SU-DHL-6 (cell line): Measurements from ENCODE around the gene CTNS.

Experiments used
- H2AFZ ChIP-seq: fragments of 200-600 bp; sonication (generic); 2 replicates; pipeline ENCODE4 v1.6.1; 2014; ENCODE audit warnings: low read depth, mild to moderate bottlenecking, moderate library complexity, mixed read lengths, antibody characterized with exemption, low read length; ENCODE audit not compliant: severe bottlenecking
- H3F3A ChIP-seq: fragments of 200-600 bp; shearing (Covaris generic); 2 replicates; pipeline ENCODE4 v1.6.0; 2016; ENCODE audit warnings: antibody characterized with exemption, mild to moderate bottlenecking; ENCODE audit not compliant: insufficient read depth
- H3K27ac ChIP-seq: fragments of 200-600 bp; sonication (generic); 2 replicates; pipeline ENCODE4 v1.5.1; 2016; ENCODE audit warnings: low read depth, mild to moderate bottlenecking, low read length, moderate library complexity, mixed read lengths
- H3K27me3 ChIP-seq: fragments of 200-600 bp; sonication (generic), shearing (Covaris generic); 2 replicates; pipeline ENCODE4 v1.6.0; 2014; ENCODE audit warnings: mild to moderate bottlenecking, low read length
- H3K36me3 ChIP-seq: fragments of 200-600 bp; sonication (generic); 2 replicates; pipeline ENCODE4 v1.6.1; 2014; ENCODE audit warnings: mild to moderate bottlenecking, low read length, mixed read lengths
- H3K4me2 ChIP-seq: fragments of 300-600, 200-600 bp; shearing (Covaris generic), sonication (generic); 2 replicates; pipeline ENCODE4 v1.6.0; 2014; ENCODE audit warnings: low read length, low read depth, mild to moderate bottlenecking; ENCODE audit not compliant: poor library complexity, severe bottlenecking
- H3K4me3 ChIP-seq: fragments of 200-600 bp; sonication (generic); 2 replicates; pipeline ENCODE4 v1.5.1; 2014; ENCODE audit warnings: antibody characterized with exemption, low read length, mild to moderate bottlenecking, mixed read lengths; ENCODE audit not compliant: insufficient read depth, poor library complexity, severe bottlenecking
- H3K79me2 ChIP-seq: fragments of 200-600 bp; sonication (generic); 2 replicates; pipeline ENCODE4 v1.6.1; 2014; ENCODE audit warnings: mild to moderate bottlenecking, low read length, moderate library complexity; ENCODE audit not compliant: insufficient read depth
- H3K9ac ChIP-seq: fragments of 200-600 bp; sonication (generic); 2 replicates; pipeline ENCODE4 v1.7.0; 2014; ENCODE audit warnings: mild to moderate bottlenecking, low read length
- H3K9me2 ChIP-seq: fragments of 200-600 bp; sonication (generic); replicated peaks from 2 replicates; pipeline ENCODE4 v1.6.1; 2014; ENCODE audit warnings: low read length; ENCODE audit not compliant: insufficient read depth
- H3K9me3 ChIP-seq: fragments of 200-600 bp; sonication (generic); 2 replicates; pipeline ENCODE4 v1.6.1; 2014; ENCODE audit warnings: low read length, mixed read lengths; ENCODE audit not compliant: insufficient read depth
- H4K20me1 ChIP-seq: fragments of 200-600 bp; sonication (generic); 2 replicates; pipeline ENCODE4 v1.6.1; 2014; ENCODE audit warnings: low read depth, mild to moderate bottlenecking, antibody characterized with exemption, low read length, moderate library complexity, mixed read lengths
- CTCF ChIP-seq: fragments of 200-600 bp; sonication (generic); IDR thresholded peaks from one replicate; pipeline ENCODE4 v1.5.1; 2017; ENCODE audit warnings: antibody characterized with exemption, mild to moderate bottlenecking, low read length, moderate library complexity; ENCODE audit not compliant: insufficient read depth, poor library complexity, severe bottlenecking
- EZH2phosphoT487 ChIP-seq: fragments of 200-600 bp; sonication (generic), shearing (Covaris generic); conservative IDR thresholded peaks from 2 replicates; pipeline ENCODE4 v1.6.1; 2018; ENCODE audit warnings: mild to moderate bottlenecking, antibody characterized with exemption, low read length, moderate library complexity, mixed read lengths

CTNS gene

DNA sequence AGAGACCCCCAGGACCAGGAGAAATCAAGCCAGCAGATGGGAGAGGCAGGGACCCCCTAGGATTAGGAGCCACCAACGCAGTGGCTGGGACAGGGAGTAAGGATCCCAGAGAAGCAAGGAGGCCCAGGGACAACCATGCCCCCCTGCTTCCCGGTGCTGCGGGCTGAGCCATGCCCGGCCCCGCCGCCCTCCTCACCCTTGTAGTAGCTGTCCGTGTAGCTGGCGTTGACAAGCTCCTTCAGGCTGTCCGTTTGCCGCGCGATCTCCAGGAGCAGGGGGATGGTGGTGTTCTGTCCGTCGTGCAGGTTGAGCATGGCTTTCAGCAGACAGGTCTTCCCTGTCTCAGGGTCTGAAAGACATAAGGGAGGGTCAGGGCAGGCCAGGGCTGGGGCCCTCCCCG, 45.8 kb upstream of the CTNS start:
- Histone ChIP-seq H3K9ac (no peak overlapping the region), H3K27ac (no peak overlapping the region), H3K4me3 (no peak overlapping the region), H3F3A (no peaks in the 10 kb centered on the region), H2AFZ (no peak overlapping the region), H3K36me3 (no peaks in the 10 kb centered on the region), H3K9me2 (no peaks in the 10 kb centered on the region), H4K20me1 (no peaks in the 10 kb centered on the region), H3K27me3 (no peaks in the 10 kb centered on the region), H3K79me2 (no peaks in the 10 kb centered on the region), H3K4me2 (no peak overlapping the region), H3K9me3 (no peaks in the 10 kb centered on the region)
- TF ChIP-seq EZH2phosphoT487 (no peak), CTCF (no peak)

GRCh38 chr17:3592216-3592860, 44.2 kb upstream of the CTNS start:
- no peak overlapping the region for H3K4me3 ChIP-seq
- H3K27ac ChIP-seq = no peak overlapping the region
- no peaks in the 10 kb centered on the region for H3K9me3 ChIP-seq
- no peaks in the 10 kb centered on the region for H3K36me3 ChIP-seq
- no peaks in the 10 kb centered on the region for H3K27me3 ChIP-seq
- no peaks in the 10 kb centered on the region for H4K20me1 ChIP-seq
- no peaks in the 10 kb centered on the region for H3F3A ChIP-seq
- H2AFZ ChIP-seq = no peak overlapping the region
- H3K79me2 ChIP-seq = no peaks in the 10 kb centered on the region
- no peaks in the 10 kb centered on the region for H3K9me2 ChIP-seq
- no peak for TF ChIP-seq CTCF
- TF ChIP-seq EZH2phosphoT487 = no peak
- no peak overlapping the region for H3K4me2 ChIP-seq
- H3K9ac ChIP-seq = no peak overlapping the region

DNA sequence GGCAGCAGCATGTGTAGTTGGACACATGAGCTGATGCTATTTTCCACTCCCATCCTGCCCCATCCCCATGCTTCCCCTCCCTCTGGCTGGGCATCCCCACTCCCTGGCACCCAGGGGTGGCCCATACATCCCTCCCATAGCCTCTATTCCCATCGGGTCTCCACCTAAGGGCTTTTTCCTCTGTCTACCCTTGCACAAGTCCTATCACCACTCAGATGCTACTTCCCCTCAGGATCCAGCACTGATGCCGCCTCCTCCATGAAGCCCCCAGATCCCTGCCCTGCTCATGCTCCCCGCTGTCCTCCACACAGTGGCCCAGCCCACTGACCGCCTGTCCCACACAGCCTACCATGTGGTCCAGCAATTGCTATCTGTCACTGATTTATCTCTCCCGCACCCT, 43.2 kb upstream of the CTNS start:
- Histone ChIP-seq H3K4me2 (no peak overlapping the region), H3K36me3 (no peaks in the 10 kb centered on the region), H3K27me3 (no peaks in the 10 kb centered on the region), H2AFZ (no peak overlapping the region), H3K9ac (no peak overlapping the region), H3K79me2 (no peaks in the 10 kb centered on the region), H3K9me2 (no peaks in the 10 kb centered on the region), H3K9me3 (no peaks in the 10 kb centered on the region), H3F3A (no peaks in the 10 kb centered on the region), H3K27ac (no peak overlapping the region), H4K20me1 (no peaks in the 10 kb centered on the region), H3K4me3 (no peak overlapping the region)
- TF ChIP-seq CTCF (no peak), EZH2phosphoT487 (no peak)
